Stimulated activated CD4-positive, alpha-beta T cell treated with anti-CD3 and anti-CD28 coated beads, Interleukin-1b, Interleukin-23, amount 100 ng/mL, for 4 hours (primary cell): ENCODE data around the gene PIP4K2A.
A peak's percentile ranks its signal among the peaks of the same experiment; 100 is the strongest.
"Not testable (repeated sequence)": the region's sequence is repeated elsewhere in the genome, so short reads cannot be mapped to it uniquely, and the experiment has no call there.

Source experiments
- DNase-seq, 2 donors: peaks; one replicate each; pipeline ENCODE4 v3.0.0-alpha.2; 2020; ENCODE audit warnings: low read depth in 2 of 2

Gene PIP4K2A

DNA sequence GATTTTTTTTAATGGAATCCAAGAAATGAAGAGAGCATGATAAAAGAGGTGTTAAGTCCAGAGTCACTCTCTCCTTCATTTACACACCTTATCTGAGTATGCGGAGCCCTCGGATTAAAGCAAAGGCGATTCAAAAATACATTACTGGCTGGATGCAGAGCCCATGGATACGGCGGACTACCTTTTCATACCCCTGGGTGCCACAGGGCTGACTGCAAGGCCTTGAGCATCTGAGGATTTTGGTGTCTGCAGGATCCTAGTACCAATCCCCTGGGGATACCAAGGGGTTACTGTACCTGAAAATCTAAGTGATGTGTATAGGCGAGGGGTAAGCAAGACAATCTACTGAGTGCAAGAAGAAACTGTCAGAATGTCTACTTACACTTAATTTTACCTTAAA is 20.5 kb downstream of the PIP4K2A start:
- DNase-seq: no peak

DNA sequence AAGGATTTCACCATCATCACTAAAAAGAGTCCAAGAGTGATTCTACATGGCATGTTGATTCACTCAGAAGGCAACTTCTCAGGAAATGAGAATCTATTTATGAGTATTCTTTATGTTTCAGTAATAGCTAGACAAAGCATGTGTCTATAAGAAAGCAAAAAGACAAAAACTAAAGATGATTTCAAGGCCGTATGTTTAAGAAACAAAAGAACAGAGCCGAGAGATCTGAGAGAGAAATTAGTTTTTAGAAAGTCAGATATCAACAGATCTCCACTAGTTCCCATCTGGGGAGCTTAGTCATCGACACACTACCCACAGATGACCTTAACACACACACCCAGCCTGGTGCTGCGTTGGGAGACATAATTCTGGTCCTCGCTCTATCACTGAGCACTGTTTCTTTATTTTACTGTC is 21.0 kb downstream of the PIP4K2A start:
- DNase-seq: no peak

GRCh38 chr10:22692119-22692518 is 22.3 kb downstream of the PIP4K2A start:
- DNase-seq: not testable (repeated sequence)

DNA sequence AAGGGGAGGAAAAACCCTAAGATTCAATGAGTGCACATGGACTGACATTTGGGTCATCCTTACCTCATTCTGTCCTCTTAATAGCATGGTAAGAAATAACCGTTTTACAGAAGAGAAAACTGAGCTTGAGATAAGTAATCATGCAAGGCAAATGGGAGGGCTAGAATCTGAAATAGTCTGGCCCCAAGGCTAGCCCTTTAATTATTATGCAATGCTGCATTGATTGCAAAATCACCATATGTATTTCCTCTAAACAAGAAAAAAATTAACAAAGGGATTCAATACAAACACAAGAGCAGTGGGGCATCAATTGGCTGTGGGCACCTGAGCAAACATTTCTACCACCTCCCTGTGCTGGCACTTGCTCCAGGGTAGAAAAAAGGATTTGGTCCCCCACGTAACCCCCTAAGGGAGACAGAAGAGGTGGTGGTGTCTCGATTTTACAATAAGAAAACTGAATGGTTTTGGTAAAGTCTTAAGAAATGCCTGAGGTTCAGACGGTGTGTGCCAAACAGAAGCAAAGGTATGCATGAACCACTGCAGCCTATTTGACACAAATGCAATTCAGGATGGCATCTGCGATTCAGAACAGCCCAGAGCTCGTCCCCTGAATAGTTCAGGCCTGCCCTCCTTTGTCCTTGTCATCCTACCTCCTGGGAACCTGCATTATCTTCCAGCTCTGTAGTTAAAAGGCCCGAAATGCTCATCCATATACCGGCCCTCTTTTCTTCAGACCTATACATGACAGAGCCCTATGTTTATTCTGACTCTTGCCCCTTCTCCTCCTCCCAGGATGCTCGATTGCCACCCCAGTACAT is 23.6 kb downstream of the PIP4K2A start:
- no peak for DNase-seq

- DNase-seq: no peak
Observed at GRCh38 chr10:22690158-22690557, 24.2 kb downstream of the PIP4K2A start.

DNA sequence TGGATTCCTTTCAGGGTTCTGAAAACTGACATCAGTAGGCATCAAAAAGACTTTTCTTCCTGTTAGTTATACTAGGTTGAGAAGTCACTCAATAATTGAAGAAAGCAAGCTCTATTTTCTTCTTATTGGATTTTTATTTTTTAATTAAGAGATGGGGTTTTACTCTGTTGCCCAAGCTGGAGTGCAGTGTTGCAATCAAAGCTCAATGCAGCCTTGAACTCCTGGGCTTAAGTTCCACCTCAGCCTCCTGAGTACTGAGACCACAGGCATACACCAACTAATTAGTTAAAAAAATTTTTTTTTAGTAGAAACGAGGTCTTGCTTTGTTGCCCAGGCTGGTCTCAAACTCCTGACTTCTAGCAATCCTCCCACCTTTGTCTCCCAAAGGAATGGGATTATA is 28.0 kb downstream of the PIP4K2A start:
- no peak for DNase-seq

GRCh38 chr10:22685926-22686325 is 28.5 kb downstream of the PIP4K2A start:
- no peak for DNase-seq

DNA sequence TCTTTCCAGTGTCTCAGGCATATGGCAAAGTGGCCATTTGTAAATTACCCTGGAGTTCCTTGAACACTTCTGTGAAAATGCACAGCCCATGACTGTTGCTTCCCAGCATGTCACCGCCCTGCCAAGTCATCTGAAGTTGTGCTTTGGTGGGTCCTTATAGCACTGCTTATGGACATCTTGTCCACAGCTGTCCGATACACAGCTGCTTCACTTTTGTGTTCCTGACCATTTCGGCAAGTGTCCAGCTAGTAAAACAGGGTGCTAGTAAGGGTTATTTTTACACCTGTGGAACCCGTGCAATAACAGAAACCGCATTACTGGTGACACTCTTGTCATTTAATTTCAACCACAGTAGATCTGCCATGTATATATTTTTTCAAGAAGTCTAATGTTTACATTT is 29.7 kb downstream of the PIP4K2A start:
- no peak for DNase-seq

DNA sequence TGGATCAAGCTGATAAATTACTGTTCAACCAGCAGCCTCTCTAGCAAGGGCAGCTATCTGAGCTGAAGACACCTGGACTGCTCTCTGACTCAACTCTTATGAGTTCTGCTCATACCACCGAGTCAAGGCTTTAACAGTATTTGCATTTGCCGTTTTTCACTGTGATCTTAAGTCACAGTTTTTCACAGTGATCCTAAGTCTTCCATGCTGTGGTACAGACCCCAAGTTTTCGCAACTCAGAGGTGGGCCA is 31.3 kb downstream of the PIP4K2A start:
- no peak for DNase-seq

DNA sequence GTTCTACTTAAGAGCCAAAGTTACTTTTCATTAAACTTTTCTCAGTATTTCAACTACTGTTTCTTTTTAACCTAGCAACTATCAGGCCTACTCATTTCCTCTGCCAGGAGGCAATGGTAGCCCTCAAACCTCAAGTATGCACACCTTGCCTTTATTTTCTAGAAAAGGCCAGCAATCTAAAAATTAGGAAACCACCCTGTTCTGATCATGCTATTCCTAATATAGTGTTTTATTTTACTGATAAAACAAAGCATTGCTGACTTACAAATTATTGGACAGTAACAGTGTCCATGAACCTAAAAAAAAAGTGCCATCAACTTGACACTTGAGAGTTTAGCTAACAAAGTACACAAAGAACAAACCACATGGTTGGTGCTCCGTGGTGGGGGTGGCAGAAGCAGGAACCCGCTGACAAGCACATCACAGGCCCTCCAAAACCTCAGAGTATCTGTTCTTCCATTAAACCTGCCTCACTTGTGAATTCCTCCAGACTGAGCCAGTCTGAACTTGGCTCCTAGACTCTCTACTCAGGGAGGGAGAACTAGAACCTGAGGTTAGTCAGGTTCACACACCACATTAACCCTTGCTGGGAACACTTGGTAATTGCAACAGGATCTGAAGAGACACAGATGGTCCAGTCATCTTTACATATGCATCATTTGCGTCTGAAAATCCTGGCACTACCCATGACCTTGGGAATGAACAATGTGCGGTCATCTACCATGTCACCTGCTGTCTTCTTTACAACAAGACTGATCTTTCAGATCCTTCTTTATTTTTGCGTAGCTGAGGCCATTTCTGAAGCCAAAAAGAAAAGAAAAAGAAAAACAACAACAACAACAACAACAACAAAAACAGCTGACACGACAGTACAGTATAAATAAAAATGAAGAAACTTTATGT is 31.9 kb downstream of the PIP4K2A start:
- peak in 1 of 2 donors; percentile 23 for DNase-seq

DNA sequence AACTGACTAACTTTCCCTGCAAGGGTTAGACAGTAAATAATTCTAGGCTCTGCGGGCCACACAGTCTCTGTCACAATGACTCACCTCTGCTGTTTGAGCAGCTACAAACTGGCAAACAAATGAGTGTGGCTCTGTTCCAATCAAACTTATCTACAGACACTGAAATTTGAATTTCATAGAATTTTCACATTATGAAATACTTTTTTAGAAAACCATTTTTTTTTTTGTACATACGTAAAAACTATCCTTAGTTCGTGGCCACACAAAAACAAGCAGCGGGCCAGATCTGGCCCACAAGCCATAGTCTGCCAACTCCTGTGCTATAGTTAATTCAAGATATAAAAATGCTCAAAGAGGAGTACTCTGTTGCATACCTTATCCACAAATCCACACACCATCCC is 32.6 kb downstream of the PIP4K2A start:
- peak in 1 of 2 donors; percentile 32 for DNase-seq

DNA sequence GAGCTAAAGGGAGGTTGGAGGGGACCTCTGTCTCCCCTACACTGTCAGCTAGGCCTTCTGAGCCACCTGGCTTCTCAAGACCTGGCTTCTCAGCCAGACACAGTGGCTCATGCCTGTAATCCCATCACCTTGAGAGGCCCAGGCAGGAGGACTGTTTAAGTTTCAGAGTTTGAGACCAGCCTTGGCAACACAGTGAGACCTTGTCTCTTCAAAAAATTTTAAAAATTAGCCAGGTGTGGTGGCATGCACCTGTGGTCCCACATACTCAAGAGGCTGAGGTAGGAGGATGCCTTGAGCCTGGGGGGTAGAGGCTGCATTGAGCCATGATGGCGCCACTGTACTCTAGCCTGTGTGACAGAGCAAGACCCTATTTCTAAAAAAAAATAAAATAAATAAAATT is 33.1 kb downstream of the PIP4K2A start:
- DNase-seq: no peak

- DNase-seq: no peak
Observed at GRCh38 chr10:22679608-22680007, 34.8 kb downstream of the PIP4K2A start.

DNA sequence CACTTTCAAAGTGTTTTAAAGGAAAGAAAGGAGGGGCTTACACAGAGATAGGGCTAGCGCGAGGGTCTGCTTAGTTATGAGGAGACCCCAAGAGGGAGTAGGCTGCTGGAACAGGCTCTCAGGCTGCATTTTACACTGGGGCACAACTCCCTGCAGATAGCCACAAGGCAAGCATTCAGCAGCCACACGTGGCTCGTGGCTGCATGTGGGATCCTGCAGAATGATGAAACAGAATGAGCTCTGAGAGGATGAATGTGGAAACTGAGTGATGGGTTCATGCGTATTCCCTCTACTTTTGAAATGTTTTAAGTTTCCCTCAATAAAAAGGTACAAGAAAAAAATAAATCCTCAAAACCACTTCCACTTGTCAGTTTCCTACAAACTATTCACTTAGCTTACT is 37.0 kb downstream of the PIP4K2A start:
- no peak for DNase-seq

GRCh38 chr10:22676435-22676834 is 37.9 kb downstream of the PIP4K2A start:
- no peak for DNase-seq

DNA sequence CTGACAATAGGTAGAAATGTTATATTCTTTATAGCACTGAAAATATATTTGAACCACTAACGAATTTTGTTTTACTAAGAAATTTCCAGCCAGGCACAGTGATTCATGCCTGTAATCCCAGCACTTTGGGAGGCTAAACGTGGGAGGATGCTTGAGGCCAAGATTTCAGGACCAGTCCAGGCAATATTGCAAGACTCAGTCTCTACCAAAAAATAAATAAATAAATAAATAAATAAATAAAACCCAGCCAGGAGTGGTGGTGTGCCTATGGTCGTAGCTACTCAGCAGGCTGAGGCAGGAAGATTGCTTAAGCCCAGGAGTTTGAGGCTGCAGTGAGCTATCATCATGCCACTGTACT is 39.8 kb downstream of the PIP4K2A start:
- DNase-seq: no peak

DNA sequence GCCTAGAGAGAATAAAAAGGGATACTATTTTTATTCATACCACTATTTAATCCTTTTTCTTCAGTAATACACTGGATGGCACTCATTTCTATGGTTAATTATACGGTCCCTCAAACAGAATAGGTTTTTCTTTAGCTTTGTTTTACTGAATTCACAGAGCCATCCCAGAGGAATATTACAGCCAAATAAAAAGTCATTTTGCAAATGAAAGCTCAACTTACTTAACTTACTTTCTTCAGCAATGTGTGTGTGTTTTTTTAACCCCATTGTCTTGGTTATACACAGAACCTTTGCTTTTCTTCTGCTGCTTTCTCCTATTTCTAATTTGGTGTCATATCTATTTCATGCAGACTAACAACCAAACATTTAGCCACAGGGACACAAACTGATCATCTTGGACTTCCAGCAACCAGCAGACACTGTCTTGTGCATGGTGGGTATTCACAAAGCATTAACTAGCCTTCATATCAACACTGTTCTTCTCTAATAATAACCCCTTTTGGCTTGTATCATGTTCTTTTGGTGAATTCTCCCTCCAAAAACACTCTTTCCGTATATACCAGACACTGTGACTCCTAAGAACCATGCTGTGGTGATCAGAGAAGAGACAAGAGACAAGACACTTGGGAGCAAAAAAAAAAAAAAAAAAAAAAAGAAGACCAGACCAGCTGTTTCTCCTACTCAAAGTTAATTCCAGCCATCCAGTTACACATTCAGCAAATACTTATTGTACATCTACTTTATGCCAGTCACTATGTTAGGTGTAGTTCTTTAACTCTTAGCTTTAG is 40.4 kb downstream of the PIP4K2A start:
- no peak for DNase-seq

DNA sequence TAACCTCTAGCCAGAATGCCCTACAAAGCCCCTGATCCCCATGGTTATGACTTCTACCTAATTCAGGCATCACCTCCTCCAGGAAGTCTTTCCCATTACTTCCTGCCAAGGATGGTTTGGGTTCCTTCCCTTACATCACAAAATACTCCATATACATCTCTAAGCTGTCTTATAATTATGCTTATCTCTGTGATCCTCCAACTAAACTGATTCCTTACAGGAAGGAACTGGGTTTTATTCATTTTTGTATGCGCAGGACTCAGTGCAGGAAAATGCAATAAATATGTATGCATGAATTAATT is 41.3 kb downstream of the PIP4K2A start:
- DNase-seq: no peak

DNA sequence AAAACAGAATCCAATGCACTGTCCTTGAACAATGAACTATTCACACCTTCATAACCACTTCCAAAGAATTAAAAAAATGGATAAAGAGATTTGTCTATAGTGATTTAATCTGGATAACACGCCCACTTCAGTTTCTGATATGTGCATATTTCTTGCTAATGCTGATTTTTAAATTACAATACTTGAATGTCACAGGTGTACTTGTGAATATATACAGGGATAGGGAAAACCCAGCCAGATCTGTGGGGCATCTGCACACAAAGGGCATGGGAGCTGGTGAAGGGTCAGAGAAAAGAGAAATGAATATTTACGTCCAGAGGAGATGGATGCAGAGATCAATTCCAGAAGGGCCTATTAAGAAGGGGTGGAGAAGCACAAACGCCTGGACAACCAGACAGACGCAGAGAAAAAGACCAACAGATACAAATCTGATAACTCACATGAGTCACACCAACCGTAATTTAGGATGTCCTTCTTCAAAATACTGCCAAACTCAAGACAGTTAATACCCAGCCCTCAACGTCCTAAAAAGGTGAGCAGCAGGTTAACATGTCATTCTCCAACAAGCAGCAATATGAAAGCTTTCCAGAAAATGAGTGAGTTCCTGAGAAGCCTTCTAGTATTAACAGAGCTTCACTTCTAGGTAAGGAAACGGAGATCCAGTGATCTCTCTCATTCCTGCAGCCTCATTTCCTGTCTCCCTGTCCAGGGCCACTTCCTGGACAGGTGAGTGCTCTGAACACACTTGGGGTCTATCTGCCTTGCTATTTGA is 41.9 kb downstream of the PIP4K2A start:
- no peak for DNase-seq

- no peak for DNase-seq
Observed at GRCh38 chr10:22670788-22671187, 43.6 kb downstream of the PIP4K2A start.

- no peak for DNase-seq
Observed at GRCh38 chr10:22669163-22669711, 45.1 kb downstream of the PIP4K2A start.

- no peak for DNase-seq
Observed at GRCh38 chr10:22667093-22667480, 47.3 kb downstream of the PIP4K2A start.
